ENCODE data around the gene TBRG1. TPM values are rescaled to one million over a fixed set of nuclear protein-coding genes. Genes with fewer than 3 reads are reported as not detected.

TBRG1 gene
- total RNA-seq, 1 experiment from 2014 or later = 22.3 TPM

DNA sequence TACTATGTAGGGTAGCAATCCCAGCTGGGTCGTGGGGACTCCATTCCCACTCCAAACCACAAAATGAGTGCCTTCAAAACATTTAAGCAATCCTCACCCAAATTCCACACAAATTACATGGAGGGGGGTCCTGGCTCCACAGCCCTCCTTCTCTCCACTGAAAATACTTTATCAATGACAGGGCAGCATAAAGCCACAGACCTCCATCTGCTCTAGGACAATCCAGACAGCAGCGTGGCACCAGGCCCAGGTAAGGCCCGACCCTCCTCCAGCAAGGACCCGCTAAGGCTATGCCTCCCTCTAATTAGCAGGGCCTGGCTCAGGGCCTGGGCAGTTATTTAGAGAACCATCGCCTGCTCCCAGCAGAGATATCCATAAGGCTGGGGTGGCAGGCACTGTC is 11.6 kb upstream of the TBRG1 start, which contains the start of gene PANX3:
Gene PANX3 (plus strand): TSS at position 365 of the 400 bp plus-strand sequence. CDS start 129 bp downstream, outside the sequence.
- Histone ChIP-seq H2AFZ (no peak within 1 kb of the TSS), H3K4me2 (no peak within 1 kb of the TSS), H3K4me3 (no peak within 1 kb of the TSS), H3K9me2 (ENCODE audit: insufficient read depth) (no peaks in the 10 kb centered on the region), H3K27ac (no peak within 1 kb of the TSS), H4K20me1 (ENCODE audit: insufficient read depth) (no peaks in the 10 kb centered on the region), H3K79me2 (ENCODE audit: low read depth) (no peaks in the 10 kb centered on the region), H3F3A (ENCODE audit: insufficient read depth, low read depth) (no peaks in the 10 kb centered on the region), H3K4me1 (replicated peaks; ENCODE audit: insufficient read depth) (no peaks in the 10 kb centered on the region), H3K9me3 (ENCODE audit: insufficient read depth, low read depth) (no peaks in the 10 kb centered on the region), H3K36me3 (ENCODE audit: low read depth) (no peaks in the 10 kb centered on the region), H3K27me3 (ENCODE audit: insufficient read depth, low read depth) (peaks cover 27% of the 10 kb centered on the region; the same call in 1 of the 2 replicates)
- no peak for TF ChIP-seq EZH2 (IDR thresholded peaks at IDR 0.05; ENCODE audit: low read depth)
- TF ChIP-seq CTCF (conservative IDR thresholded peaks at IDR 0.05) = no peak
- POLR2A ChIA-PET (ENCODE audit: unreplicated experiment) = no interaction called here
- intact Hi-C loops (cut with micrococcal nuclease; ENCODE audit: unreplicated experiment) = no loop called here
- CTCF ChIA-PET = no interaction called here
- BruUV-seq (replicated peaks) = no TSS peak
- DNase-seq = no peak

- no peaks in the 10 kb centered on the region for H3F3A ChIP-seq (ENCODE audit: insufficient read depth, low read depth)
- H3K27me3 ChIP-seq (ENCODE audit: insufficient read depth, low read depth) = peaks cover 37% of the 10 kb centered on the region
- POLR2A ChIA-PET (ENCODE audit: unreplicated experiment) = no interaction called here
- H3K4me3 ChIP-seq = no peak overlapping the region
- no peak overlapping the region for H2AFZ ChIP-seq
- no peaks in the 10 kb centered on the region for H3K9me2 ChIP-seq (ENCODE audit: insufficient read depth)
- BruUV-seq (replicated peaks) = no TSS peak
- no peaks in the 10 kb centered on the region for H3K36me3 ChIP-seq (ENCODE audit: low read depth)
- no peak for DNase-seq
- no peaks in the 10 kb centered on the region for H4K20me1 ChIP-seq (ENCODE audit: insufficient read depth)
- no peak for TF ChIP-seq CTCF (conservative IDR thresholded peaks at IDR 0.05)
- TF ChIP-seq EZH2 (IDR thresholded peaks at IDR 0.05; ENCODE audit: low read depth) = no peak
- intact Hi-C loops (cut with micrococcal nuclease; ENCODE audit: unreplicated experiment) = no loop called here
- no peaks in the 10 kb centered on the region for H3K4me1 ChIP-seq (replicated peaks; ENCODE audit: insufficient read depth)
- H3K27ac ChIP-seq = no peak overlapping the region
- H3K4me2 ChIP-seq = no peak overlapping the region
- no peaks in the 10 kb centered on the region for H3K9me3 ChIP-seq (ENCODE audit: insufficient read depth, low read depth)
- CTCF ChIA-PET = no interaction called here
- H3K79me2 ChIP-seq (ENCODE audit: low read depth) = no peaks in the 10 kb centered on the region
Measured at GRCh38 chr11:124612045-124612444, 10.6 kb upstream of the TBRG1 start.

DNA sequence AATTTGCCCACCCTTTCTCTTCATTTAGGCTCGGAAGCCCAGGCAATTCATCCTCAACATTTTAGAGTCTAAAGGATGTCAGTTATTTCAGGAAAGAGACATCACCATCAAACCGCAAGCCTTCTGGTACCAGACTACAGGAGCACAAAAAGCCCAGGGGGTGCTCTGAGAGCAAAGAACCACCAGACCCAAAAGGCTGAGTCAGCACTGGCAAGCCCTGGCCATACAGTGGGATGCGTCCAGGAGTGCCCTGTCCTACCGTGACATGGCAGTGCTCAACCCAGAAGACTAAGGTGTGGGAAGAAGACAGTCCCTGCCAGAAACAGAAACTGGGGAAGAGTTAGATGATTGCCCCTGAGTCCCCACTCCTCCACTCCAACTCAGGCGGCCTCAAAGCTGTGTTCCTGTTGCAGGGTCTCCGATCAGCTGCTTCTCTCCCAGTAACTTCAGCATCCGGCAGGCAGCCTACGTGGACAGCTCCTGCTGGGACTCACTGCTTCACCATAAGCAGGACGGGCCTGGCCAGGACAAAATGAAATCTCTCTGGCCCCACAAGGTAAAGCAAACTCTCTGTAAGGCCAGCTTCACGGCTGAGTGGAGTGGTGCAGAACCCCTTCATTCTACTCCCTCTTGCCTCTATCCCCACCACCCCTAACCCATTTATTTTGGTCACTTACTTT is 10.0 kb upstream of the TBRG1 start:
- H2AFZ ChIP-seq = no peak overlapping the region
- intact Hi-C loops (cut with micrococcal nuclease; ENCODE audit: unreplicated experiment) = no loop called here
- no peak overlapping the region for H3K4me2 ChIP-seq
- ChIA-PET POLR2A (ENCODE audit: unreplicated experiment) (no interaction called here), CTCF (no interaction called here)
- no peaks in the 10 kb centered on the region for H3K9me3 ChIP-seq (ENCODE audit: insufficient read depth, low read depth)
- H3F3A ChIP-seq (ENCODE audit: insufficient read depth, low read depth) = no peaks in the 10 kb centered on the region
- no peaks in the 10 kb centered on the region for H3K36me3 ChIP-seq (ENCODE audit: low read depth)
- no peaks in the 10 kb centered on the region for H4K20me1 ChIP-seq (ENCODE audit: insufficient read depth)
- peaks cover 44% of the 10 kb centered on the region for H3K27me3 ChIP-seq (ENCODE audit: insufficient read depth, low read depth)
- no peak overlapping the region for H3K27ac ChIP-seq
- no peak overlapping the region for H3K4me3 ChIP-seq
- no peaks in the 10 kb centered on the region for H3K9me2 ChIP-seq (ENCODE audit: insufficient read depth)
- no TSS peak for BruUV-seq (replicated peaks)
- H3K79me2 ChIP-seq (ENCODE audit: low read depth) = no peaks in the 10 kb centered on the region
- no peak for DNase-seq
- H3K4me1 ChIP-seq (replicated peaks; ENCODE audit: insufficient read depth) = no peaks in the 10 kb centered on the region
- no peak for TF ChIP-seq EZH2 (IDR thresholded peaks at IDR 0.05; ENCODE audit: low read depth)

- CTCF ChIA-PET = no interaction called here
Measured at GRCh38 chr11:124618863-124619262, 3.8 kb upstream of the TBRG1 start.

More at GRCh38 chr11:124618863-124619262, 3.8 kb upstream of the TBRG1 start:
- H3K36me3 ChIP-seq (ENCODE audit: low read depth) = no peaks in the 10 kb centered on the region
- H2AFZ ChIP-seq = no peak overlapping the region
- no peak for DNase-seq
- intact Hi-C loops (cut with micrococcal nuclease; ENCODE audit: unreplicated experiment) = no loop called here
- 0 out of 2 replicates have a peak, but pooled peaks cover 3% of the 10 kb centered on the region for H3K9me2 ChIP-seq (ENCODE audit: insufficient read depth)
- H3K4me3 ChIP-seq = no peak overlapping the region
- POLR2A ChIA-PET (ENCODE audit: unreplicated experiment) = no interaction called here
- H3K4me2 ChIP-seq = no peak overlapping the region
- no peak overlapping the region for H3K27ac ChIP-seq
- H3K27me3 ChIP-seq (ENCODE audit: insufficient read depth, low read depth) = peaks cover 62% of the 10 kb centered on the region
- peaks cover 4% of the 10 kb centered on the region for H3K4me1 ChIP-seq (replicated peaks; ENCODE audit: insufficient read depth)
- H3K79me2 ChIP-seq (ENCODE audit: low read depth) = peaks cover 11% of the 10 kb centered on the region
- BruUV-seq (replicated peaks) = no TSS peak
- no peak for TF ChIP-seq EZH2 (IDR thresholded peaks at IDR 0.05; ENCODE audit: low read depth)
- TF ChIP-seq CTCF (conservative IDR thresholded peaks at IDR 0.05) = no peak
- peaks cover 3% of the 10 kb centered on the region; the same call in 1 of the 2 replicates for H4K20me1 ChIP-seq (ENCODE audit: insufficient read depth)
- H3K9me3 ChIP-seq (ENCODE audit: insufficient read depth, low read depth) = no peaks in the 10 kb centered on the region
- H3F3A ChIP-seq (ENCODE audit: insufficient read depth, low read depth) = peaks cover 6% of the 10 kb centered on the region; the same call in 1 of the 2 replicates

Measured in PC-9 (cell line).